ENCODE measurements around the gene ABCD3.

The ABCD3 gene

DNA sequence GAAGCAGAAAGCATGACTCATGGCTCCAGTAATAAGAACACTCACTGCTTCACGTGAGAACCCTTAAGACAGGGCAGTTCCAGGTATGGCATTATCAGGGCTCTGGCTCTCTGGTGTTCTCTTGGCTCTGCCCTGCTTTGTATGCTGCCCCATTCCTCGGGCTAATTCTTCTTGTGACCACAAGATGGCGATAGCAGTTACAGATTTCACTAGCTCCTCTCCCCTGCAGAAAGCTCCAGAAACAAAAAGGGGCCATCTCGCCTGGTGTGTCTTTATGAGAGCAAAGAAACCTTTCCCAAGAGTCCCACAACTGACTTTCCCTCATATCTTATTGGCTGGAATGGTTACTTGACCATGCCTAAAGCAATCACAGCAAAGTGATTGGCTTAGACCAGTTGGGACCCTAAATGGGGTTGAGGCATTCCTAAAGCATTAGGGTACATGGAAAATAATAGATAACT lies 63.3 kb downstream of the ABCD3 start:
- Histone ChIP-seq H3K9ac (ENCODE audit: low read length) (no peak overlapping the region), H3K4me3 (ENCODE audit: low read length) (no peak overlapping the region), H3K27ac (ENCODE audit: low read depth, low read length) (no peak overlapping the region), H3K27me3 (ENCODE audit: control insufficient read depth, insufficient read depth, low read length) (no peaks in the 10 kb centered on the region), H3K4me1 (ENCODE audit: control insufficient read depth, insufficient read depth, low read length) (no peaks in the 10 kb centered on the region), H3K36me3 (ENCODE audit: control insufficient read depth, insufficient read depth, low read length) (no peaks in the 10 kb centered on the region)

- no peak overlapping the region for H3K4me3 ChIP-seq (ENCODE audit: low read length)
- H3K27me3 ChIP-seq (ENCODE audit: control insufficient read depth, insufficient read depth, low read length): no peaks in the 10 kb centered on the region
- H3K9ac ChIP-seq (ENCODE audit: low read length): no peak overlapping the region
- H3K27ac ChIP-seq (ENCODE audit: low read depth, low read length): no peak overlapping the region
- no peaks in the 10 kb centered on the region for H3K4me1 ChIP-seq (ENCODE audit: control insufficient read depth, insufficient read depth, low read length)
- peaks cover 2% of the 10 kb centered on the region for H3K36me3 ChIP-seq (ENCODE audit: control insufficient read depth, insufficient read depth, low read length)
Observed at GRCh38 chr1:94486990-94487389, 68.8 kb downstream of the ABCD3 start.

DNA sequence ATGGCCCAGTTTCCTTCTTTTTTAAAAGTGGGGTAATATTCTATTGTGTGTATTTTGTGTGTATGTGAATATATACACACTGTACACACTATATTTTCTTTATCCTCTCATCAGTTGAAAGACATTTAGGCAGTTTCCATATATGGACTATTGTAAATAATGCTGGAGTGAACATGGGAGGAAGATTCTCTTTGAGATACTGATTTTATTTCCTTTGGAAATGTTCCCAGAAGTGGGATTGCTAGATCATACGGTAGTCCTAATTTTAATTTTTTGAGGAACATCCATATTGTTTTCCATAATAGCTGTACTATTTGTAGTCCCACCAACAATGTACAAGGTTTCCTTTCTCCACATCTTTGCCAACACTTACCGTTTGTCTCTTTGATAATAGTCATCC lies 72.4 kb downstream of the ABCD3 start:
- Histone ChIP-seq H3K36me3 (ENCODE audit: control insufficient read depth, insufficient read depth, low read length) (peaks cover 2% of the 10 kb centered on the region), H3K9ac (ENCODE audit: low read length) (no peak overlapping the region)

DNA sequence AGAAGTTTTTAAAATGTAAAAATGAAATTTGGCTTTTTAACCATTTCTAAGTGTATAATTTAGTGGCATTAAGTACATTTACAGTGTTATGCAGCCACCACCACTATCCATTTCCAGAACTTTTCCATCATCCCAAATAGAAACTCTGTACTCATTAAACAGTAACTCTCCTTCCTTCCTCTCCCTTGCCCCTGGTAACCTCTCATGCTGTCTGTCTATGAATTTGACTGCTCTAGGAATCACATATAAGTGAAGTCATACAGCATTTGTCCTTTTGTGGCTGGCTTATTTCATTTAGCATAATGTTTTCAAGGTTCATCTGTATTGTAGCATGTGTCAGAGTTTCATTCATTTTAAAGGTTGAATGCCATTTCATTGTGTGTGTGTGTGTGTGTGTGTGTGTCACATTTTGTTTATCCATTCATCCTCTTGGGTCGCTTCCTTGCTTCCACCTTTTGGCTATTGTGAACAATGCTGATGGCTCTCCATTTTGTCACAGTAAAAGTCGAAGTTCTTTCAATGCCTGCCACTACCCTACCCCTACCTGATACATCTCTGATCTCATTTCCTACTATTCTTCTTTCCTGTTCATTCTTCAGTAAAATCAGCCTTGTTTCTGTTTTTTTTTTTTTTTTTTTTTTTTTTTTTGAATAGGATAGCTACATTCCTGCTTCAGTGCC lies 78.0 kb downstream of the ABCD3 start:
- Histone ChIP-seq H3K27me3 (ENCODE audit: control insufficient read depth, insufficient read depth, low read length) (no peaks in the 10 kb centered on the region), H3K36me3 (ENCODE audit: control insufficient read depth, insufficient read depth, low read length) (peaks cover 4% of the 10 kb centered on the region), H3K27ac (ENCODE audit: low read depth, low read length) (no peak overlapping the region), H3K9ac (ENCODE audit: low read length) (no peak overlapping the region), H3K4me3 (ENCODE audit: low read length) (no peak overlapping the region), H3K4me1 (ENCODE audit: control insufficient read depth, insufficient read depth, low read length) (no peaks in the 10 kb centered on the region)

More for the DNA sequence above, 72.4 kb downstream of the ABCD3 start:
- no peak overlapping the region for H3K27ac ChIP-seq (ENCODE audit: low read depth, low read length)
- H3K27me3 ChIP-seq (ENCODE audit: control insufficient read depth, insufficient read depth, low read length): no peaks in the 10 kb centered on the region
- H3K4me3 ChIP-seq (ENCODE audit: low read length): no peak overlapping the region
- H3K4me1 ChIP-seq (ENCODE audit: control insufficient read depth, insufficient read depth, low read length): no peaks in the 10 kb centered on the region

DNA sequence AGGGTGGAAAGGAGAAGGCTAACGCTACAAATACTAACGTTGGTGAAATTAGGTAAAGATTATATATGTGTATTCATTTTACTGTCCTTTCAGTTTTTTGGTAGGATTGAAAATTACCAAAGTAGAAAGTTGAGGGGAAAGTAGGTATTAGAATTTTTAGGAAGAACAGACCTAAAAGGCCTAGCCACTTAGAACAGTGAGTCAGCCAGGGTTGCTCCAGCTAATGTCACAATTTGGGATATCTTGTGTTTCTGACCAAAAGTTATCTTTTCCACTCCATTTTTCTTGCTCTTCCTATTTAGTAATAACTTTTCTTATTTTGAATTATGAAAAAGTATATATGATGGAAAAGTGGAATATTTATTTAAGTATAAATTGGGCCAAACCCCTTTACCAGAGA lies 83.2 kb downstream of the ABCD3 start:
- Histone ChIP-seq H3K4me3 (ENCODE audit: low read length) (no peak overlapping the region), H3K27ac (ENCODE audit: low read depth, low read length) (no peak overlapping the region), H3K36me3 (ENCODE audit: control insufficient read depth, insufficient read depth, low read length) (peaks cover 4% of the 10 kb centered on the region), H3K27me3 (ENCODE audit: control insufficient read depth, insufficient read depth, low read length) (no peaks in the 10 kb centered on the region), H3K9ac (ENCODE audit: low read length) (no peak overlapping the region), H3K4me1 (ENCODE audit: control insufficient read depth, insufficient read depth, low read length) (no peaks in the 10 kb centered on the region)

- Histone ChIP-seq H3K36me3 (ENCODE audit: control insufficient read depth, insufficient read depth, low read length) (peaks cover 4% of the 10 kb centered on the region), H3K4me3 (ENCODE audit: low read length) (no peak overlapping the region), H3K9ac (ENCODE audit: low read length) (no peak overlapping the region), H3K27ac (ENCODE audit: low read depth, low read length) (no peak overlapping the region), H3K27me3 (ENCODE audit: control insufficient read depth, insufficient read depth, low read length) (no peaks in the 10 kb centered on the region), H3K4me1 (ENCODE audit: control insufficient read depth, insufficient read depth, low read length) (no peaks in the 10 kb centered on the region)
Observed at GRCh38 chr1:94501935-94502334, 83.7 kb downstream of the ABCD3 start.

DNA sequence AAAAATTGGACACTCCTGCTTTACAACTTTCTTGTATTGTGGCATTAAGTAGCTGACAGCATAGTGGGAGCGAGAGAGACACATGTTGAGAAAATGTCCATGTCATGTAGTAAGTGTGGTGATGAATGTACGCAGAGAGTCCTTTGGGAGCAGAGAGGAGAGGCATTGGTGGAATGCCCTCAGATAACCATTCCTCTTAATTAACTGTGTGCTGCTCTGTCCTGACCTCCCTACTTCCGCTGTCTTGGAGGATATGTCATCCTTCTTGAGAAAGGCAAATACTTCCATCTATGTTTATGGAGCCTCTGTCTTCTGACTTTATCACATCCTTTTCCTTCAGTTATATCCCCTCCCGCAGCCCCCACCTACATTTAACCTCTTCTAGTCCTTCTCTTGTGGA lies 85.0 kb downstream of the ABCD3 start:
- H3K4me3 ChIP-seq (ENCODE audit: low read length): no peak overlapping the region

DNA sequence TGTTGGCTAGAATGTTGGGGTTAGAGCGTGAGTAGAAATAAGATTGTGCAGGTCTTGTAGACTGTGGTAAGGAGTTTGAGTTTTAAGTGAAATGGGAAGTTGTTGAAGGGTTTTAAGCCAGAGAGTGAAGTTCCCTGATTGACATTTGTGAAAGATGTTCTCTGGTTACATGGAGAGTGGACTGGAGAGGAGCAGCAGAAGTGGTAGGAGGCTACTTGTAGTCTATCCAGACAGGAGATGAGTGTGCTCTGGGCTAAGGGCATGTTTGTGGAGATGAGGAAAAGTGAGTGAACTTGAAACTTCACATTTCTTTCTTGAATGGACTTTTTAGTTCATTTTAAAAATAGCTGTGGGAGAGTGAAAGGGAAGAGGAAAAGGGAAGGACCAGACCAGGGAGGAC lies 86.4 kb downstream of the ABCD3 start:
- Histone ChIP-seq H3K36me3 (ENCODE audit: control insufficient read depth, insufficient read depth, low read length) (peaks cover 2% of the 10 kb centered on the region), H3K27me3 (ENCODE audit: control insufficient read depth, insufficient read depth, low read length) (no peaks in the 10 kb centered on the region), H3K4me1 (ENCODE audit: control insufficient read depth, insufficient read depth, low read length) (no peaks in the 10 kb centered on the region), H3K9ac (ENCODE audit: low read length) (no peak overlapping the region), H3K4me3 (ENCODE audit: low read length) (no peak overlapping the region), H3K27ac (ENCODE audit: low read depth, low read length) (no peak overlapping the region)

More for the DNA sequence above, 85.0 kb downstream of the ABCD3 start:
- Histone ChIP-seq H3K4me1 (ENCODE audit: control insufficient read depth, insufficient read depth, low read length) (no peaks in the 10 kb centered on the region), H3K9ac (ENCODE audit: low read length) (no peak overlapping the region), H3K27me3 (ENCODE audit: control insufficient read depth, insufficient read depth, low read length) (no peaks in the 10 kb centered on the region), H3K36me3 (ENCODE audit: control insufficient read depth, insufficient read depth, low read length) (peaks cover 4% of the 10 kb centered on the region), H3K27ac (ENCODE audit: low read depth, low read length) (no peak overlapping the region)

- no peak overlapping the region for H3K9ac ChIP-seq (ENCODE audit: low read length)
- no peak overlapping the region for H3K4me3 ChIP-seq (ENCODE audit: low read length)
- H3K27me3 ChIP-seq (ENCODE audit: control insufficient read depth, insufficient read depth, low read length): no peaks in the 10 kb centered on the region
- H3K36me3 ChIP-seq (ENCODE audit: control insufficient read depth, insufficient read depth, low read length): no peaks in the 10 kb centered on the region
- no peak overlapping the region for H3K27ac ChIP-seq (ENCODE audit: low read depth, low read length)
- H3K4me1 ChIP-seq (ENCODE audit: control insufficient read depth, insufficient read depth, low read length): no peaks in the 10 kb centered on the region
Observed at GRCh38 chr1:94512816-94513215, 94.6 kb downstream of the ABCD3 start.

DNA sequence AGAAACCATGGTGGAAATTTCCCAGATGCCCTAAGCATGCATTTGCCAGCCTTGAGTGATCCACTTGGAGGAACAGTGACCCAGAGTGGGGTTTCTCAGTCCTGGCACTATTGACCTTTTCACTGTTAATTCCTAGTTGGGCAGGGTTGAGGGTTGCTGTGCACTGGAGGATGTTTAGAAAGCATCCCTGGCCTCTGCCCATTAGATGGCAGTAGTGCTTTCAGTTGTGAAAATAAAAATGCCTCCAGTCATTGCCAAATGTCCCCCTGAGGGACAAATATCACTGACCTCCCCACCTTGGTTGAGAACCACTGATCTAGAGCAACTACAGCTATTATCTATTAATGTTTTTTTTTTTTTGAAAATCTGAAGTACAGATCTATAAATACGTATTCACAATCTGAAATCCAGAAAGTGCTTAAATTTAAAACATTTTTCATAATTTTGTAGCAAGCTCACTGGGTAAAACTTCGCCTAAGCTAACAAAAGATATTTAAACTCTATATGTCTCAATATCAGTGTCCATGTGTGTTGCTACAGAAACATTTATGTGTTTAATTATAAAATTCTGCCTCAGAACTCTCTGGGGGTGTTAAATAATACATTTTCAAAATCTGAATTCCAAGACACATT lies 96.0 kb downstream of the ABCD3 start:
- Histone ChIP-seq H3K4me1 (ENCODE audit: control insufficient read depth, insufficient read depth, low read length) (no peaks in the 10 kb centered on the region), H3K36me3 (ENCODE audit: control insufficient read depth, insufficient read depth, low read length) (no peaks in the 10 kb centered on the region), H3K9ac (ENCODE audit: low read length) (no peak overlapping the region), H3K27ac (ENCODE audit: low read depth, low read length) (no peak overlapping the region), H3K27me3 (ENCODE audit: control insufficient read depth, insufficient read depth, low read length) (no peaks in the 10 kb centered on the region), H3K4me3 (ENCODE audit: low read length) (no peak overlapping the region)

- Histone ChIP-seq H3K9ac (ENCODE audit: low read length) (no peak overlapping the region), H3K4me1 (ENCODE audit: control insufficient read depth, insufficient read depth, low read length) (no peaks in the 10 kb centered on the region), H3K4me3 (ENCODE audit: low read length) (no peak overlapping the region), H3K36me3 (ENCODE audit: control insufficient read depth, insufficient read depth, low read length) (peaks cover 2% of the 10 kb centered on the region), H3K27ac (ENCODE audit: low read depth, low read length) (no peak overlapping the region), H3K27me3 (ENCODE audit: control insufficient read depth, insufficient read depth, low read length) (no peaks in the 10 kb centered on the region)
Observed at GRCh38 chr1:94515296-94515947, 97.2 kb downstream of the ABCD3 start.

DNA sequence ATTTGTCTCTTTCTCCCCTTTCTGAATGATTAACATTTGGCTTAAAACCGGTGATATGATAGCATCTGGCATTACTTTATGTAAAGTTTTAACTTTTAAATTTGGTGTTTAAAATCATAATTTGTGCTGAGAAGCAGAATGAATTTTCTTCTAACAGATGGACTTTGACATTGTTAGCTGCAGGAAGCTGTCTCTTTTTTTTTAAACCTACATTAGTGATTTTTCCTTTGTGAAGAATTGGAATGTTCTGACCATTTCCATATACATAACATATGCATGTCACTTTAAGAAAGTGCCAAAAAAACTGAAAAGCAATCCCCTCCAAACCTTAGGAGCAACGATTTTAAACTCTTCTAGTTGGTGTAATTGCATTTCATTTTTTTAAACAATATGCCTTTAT lies 101.2 kb downstream of the ABCD3 start:
- no peaks in the 10 kb centered on the region for H3K27me3 ChIP-seq (ENCODE audit: control insufficient read depth, insufficient read depth, low read length)
- no peak overlapping the region for H3K27ac ChIP-seq (ENCODE audit: low read depth, low read length)
- peaks cover 2% of the 10 kb centered on the region for H3K36me3 ChIP-seq (ENCODE audit: control insufficient read depth, insufficient read depth, low read length)
- no peaks in the 10 kb centered on the region for H3K4me1 ChIP-seq (ENCODE audit: control insufficient read depth, insufficient read depth, low read length)
- H3K4me3 ChIP-seq (ENCODE audit: low read length): no peak overlapping the region
- no peak overlapping the region for H3K9ac ChIP-seq (ENCODE audit: low read length)
